Lung (tissue), 12 donors: ENCODE results near the gene CCDC15. TPM values are rescaled to one million over a fixed set of nuclear protein-coding genes. Genes with fewer than 3 reads are reported as not detected.

ENCODE experiments used
- ATAC-seq: fragments of 200-7000 bp; cut with Tn5 transposase; one replicate; pipeline ENCODE4 v1.9.1; 2020; ENCODE audit warnings: moderate number of reproducible peaks; ENCODE audit not compliant: insufficient read depth, low FRiP score
- DNase-seq, 3 donors: peaks; one replicate each; pipeline ENCODE4 v3.0.0-alpha.2; 2013 to 2017
- H3K27ac ChIP-seq, 2 donors: one replicate each; pipeline ENCODE4 v1.5.1; 2013; ENCODE audit warnings: mild to moderate bottlenecking in 2 of 2, moderate library complexity in 2 of 2, control low read depth in 1 of 2, inconsistent platforms in 1 of 2, low read depth in 1 of 2, low read length in 1 of 2
- H3K27me3 ChIP-seq, 3 donors: one replicate each; pipeline ENCODE4 v1.5.1; 2013; ENCODE audit warnings: low read length in 2 of 3; ENCODE audit not compliant: control insufficient read depth in 3 of 3, insufficient read depth in 3 of 3
- H3K36me3 ChIP-seq, 4 donors: one replicate each; pipeline ENCODE4 v1.5.1; 2013; ENCODE audit warnings: low read length in 4 of 4, mild to moderate bottlenecking in 1 of 4, moderate library complexity in 1 of 4; ENCODE audit not compliant: control insufficient read depth in 4 of 4, insufficient read depth in 4 of 4
- H3K4me1 ChIP-seq, 5 donors: one replicate each; pipeline ENCODE4 v1.5.1; 2013; ENCODE audit warnings: low read length in 5 of 5, mild to moderate bottlenecking in 2 of 5, moderate library complexity in 1 of 5; ENCODE audit not compliant: control insufficient read depth in 5 of 5, insufficient read depth in 5 of 5
- H3K4me3 ChIP-seq: one replicate; pipeline ENCODE4 v1.5.1; 2013; ENCODE audit warnings: mild to moderate bottlenecking, control low read depth, moderate library complexity
- H3K9ac ChIP-seq, 2 donors: one replicate each; pipeline ENCODE4 v1.5.1; 2013; ENCODE audit warnings: low read length in 2 of 2, control low read depth in 1 of 2; ENCODE audit not compliant: insufficient read depth in 1 of 2
- H3K9me3 ChIP-seq, 4 donors: one replicate each; pipeline ENCODE4 v1.5.1; 2013; ENCODE audit warnings: low read length in 3 of 4, mild to moderate bottlenecking in 1 of 4, moderate library complexity in 1 of 4; ENCODE audit not compliant: control insufficient read depth in 4 of 4, insufficient read depth in 3 of 4
- CTCF ChIP-seq: IDR thresholded peaks from 2 replicates; pipeline ENCODE4 v1.5.1; 2012; ENCODE audit warnings: mild to moderate bottlenecking; ENCODE audit errors: control extremely low read depth, extremely low read depth
- WGBS, 2 donors: extraction: QIAGEN DNeasy Blood & Tissue Kit; methylation state at CpG; one replicate each; pipeline ENCODE4 v1.1.7; 2013; 5-methylcytosine and 5-hydroxymethylcytosine counted together
- polyA plus RNA-seq, 2 donors: library from polyadenylated mRNA; stranded (reverse); fragments of 200-250 nt; gene quantifications; one replicate each; pipeline ENCODE4 v1.2.1, GENCODE V29; 2013
- total RNA-seq, 2 donors: library from RNA; depleted of rRNA in 1 of 2; stranded (reverse); fragments of >200 nt in 1 of 2; gene quantifications; one replicate each; pipeline ENCODE4 v1.2.1, GENCODE V29; 2014 to 2021
- donor health status: control.
- donor health status: control.
- donor health status: Bipolar disorder and iron deficiency.
- donor health status: healthy.
- donor health status: DM: yes; HTN: yes; CAD: no.

CCDC15 gene
- total and polyA plus RNA-seq, 4 donors: 0.65 to 5.1 (median 1.1) TPM

GRCh38 chr11:124946735-124947141 lies 7.3 kb upstream of the CCDC15 start:
- no peaks in the 10 kb centered on the region for H3K36me3 ChIP-seq
- no peak overlapping the region for H3K4me3 ChIP-seq
- H3K9ac ChIP-seq: no peak overlapping the region
- TF ChIP-seq CTCF: no peak
- ATAC-seq: no peak
- H3K9me3 ChIP-seq: no peaks in the 10 kb centered on the region
- DNase-seq: no peak
- peaks cover 0 to 5% (median 0%) of the 10 kb centered on the region in 5 donors for H3K4me1 ChIP-seq
- no peaks in the 10 kb centered on the region for H3K27me3 ChIP-seq
- 65 to 67% methylated on average over 2 of the region's 2 CpGs for WGBS, 2 donors
- H3K27ac ChIP-seq: no peak overlapping the region

GRCh38 chr11:124950601-124951330 lies 3.2 kb upstream of the CCDC15 start:
- no peak for DNase-seq
- H3K36me3 ChIP-seq: no peaks in the 10 kb centered on the region
- no peak overlapping the region for H3K4me3 ChIP-seq
- no peak for ATAC-seq
- no peak for TF ChIP-seq CTCF
- H3K27ac ChIP-seq: no peak overlapping the region
- no peaks in the 10 kb centered on the region for H3K27me3 ChIP-seq
- H3K9ac ChIP-seq: no peak overlapping the region
- peaks cover 3 to 22% (median 5%) of the 10 kb centered on the region in 5 donors for H3K4me1 ChIP-seq
- H3K9me3 ChIP-seq: no peaks in the 10 kb centered on the region

GRCh38 chr11:124951341-124951740 lies 2.7 kb upstream of the CCDC15 start:
- Histone ChIP-seq H3K27me3 (no peaks in the 10 kb centered on the region), H3K9ac (no peak overlapping the region), H3K27ac (no peak overlapping the region), H3K4me1 (peaks cover 3 to 22% (median 5%) of the 10 kb centered on the region in 5 donors), H3K9me3 (no peaks in the 10 kb centered on the region), H3K36me3 (no peaks in the 10 kb centered on the region), H3K4me3 (no peak overlapping the region)
- WGBS, 2 donors: 88 to 96% methylated on average over 3 of the region's 3 CpGs
- ATAC-seq (no peak), DNase-seq (no peak)
- no peak for TF ChIP-seq CTCF

GRCh38 chr11:124954590-124954955 lies 571 bp downstream of the CCDC15 start:
- Histone ChIP-seq H3K4me1 (peaks cover 3 to 22% (median 5%) of the 10 kb centered on the region in 5 donors), H3K27me3 (no peaks in the 10 kb centered on the region), H3K9me3 (no peaks in the 10 kb centered on the region), H3K27ac (peak overlapping the region in 1 of 2 donors; percentile 95), H3K4me3 (no peak overlapping the region), H3K36me3 (no peaks in the 10 kb centered on the region), H3K9ac (peak overlapping the region; percentile 51 to 83)
- ATAC-seq (no peak), DNase-seq (no peak)
- TF ChIP-seq CTCF: no peak
- WGBS, 2 donors: 28 to 39% methylated on average over 6 of the region's 6 CpGs
